SK-N-SH (cell line): ENCODE data around the gene NPM1. TPM values are rescaled to one million over a fixed set of nuclear protein-coding genes. Genes with fewer than 3 reads are reported as not detected.

Experiments used
- CTCF ChIA-PET: fragments of 300-600, 350-600 bp; formaldehyde crosslinking; extraction: SDS; loops from one replicate; lab custom pipeline; 2021; lab: Yijun Ruan, JAX
- POLR2A ChIA-PET: fragments of 350-600 bp; sonication (Branson Sonifier 250); formaldehyde crosslinking; extraction: SDS; loops from one replicate; lab custom pipeline; 2020; ENCODE audit warnings: antibody characterized with exemption, inconsistent platforms; lab: Yijun Ruan, JAX
- DNase-seq: peaks from one replicate; pipeline ENCODE4 v3.0.0; 2012
- H2AFZ ChIP-seq: fragments of 200-600 bp; sonication (generic); 2 replicates; pipeline ENCODE4 v1.8.1; 2016; ENCODE audit warnings: antibody characterized with exemption, mild to moderate bottlenecking, low read depth
- H3F3A ChIP-seq: fragments of 200-600 bp; sonication (generic); replicated peaks from 2 replicates; pipeline ENCODE3; 2016; ENCODE audit warnings: antibody characterized with exemption, mild to moderate bottlenecking; ENCODE audit not compliant: insufficient read depth
- H3K27ac ChIP-seq, 2 experiments: fragments of 200-500 bp in 1 of 2; fragments of 200-600 bp in 1 of 2; sonication (Bioruptor generic) in 1 of 2; sonication (generic), shearing (Covaris generic) in 1 of 2; 2 replicates each; pipeline versions ENCODE4 v1.5.1 to v1.6.1; 2014 to 2016; ENCODE audit warnings: low read depth in 2 of 2, inconsistent platforms in 1 of 2, low read length in 1 of 2, mild to moderate bottlenecking in 1 of 2, mixed read lengths in 1 of 2
- H3K27me3 ChIP-seq: fragments of 200-600 bp; sonication (generic), shearing (Covaris generic); 2 replicates; pipeline ENCODE4 v1.6.1; 2016; ENCODE audit warnings: mixed run types; ENCODE audit not compliant: insufficient read depth
- H3K36me3 ChIP-seq, 2 experiments: fragments of 200-500 bp in 1 of 2; fragments of 200-600 bp in 1 of 2; sonication (Bioruptor generic) in 1 of 2; sonication (generic) in 1 of 2; replicated peaks in 1 of 2; 2 replicates each; pipeline versions ENCODE3 to v1.5.1; 2014 to 2016; ENCODE audit warnings: low read length in 1 of 2, mild to moderate bottlenecking in 1 of 2; ENCODE audit not compliant: insufficient read depth in 2 of 2, control insufficient read depth in 1 of 2
- H3K4me1 ChIP-seq, 2 experiments: fragments of 200-500 bp in 1 of 2; fragments of 200-600 bp in 1 of 2; sonication (Bioruptor generic) in 1 of 2; sonication (generic), shearing (Covaris generic) in 1 of 2; 2 replicates each; pipeline versions ENCODE4 v1.5.1 to v1.6.1; 2014 to 2016; ENCODE audit warnings: low read depth in 1 of 2, low read length in 1 of 2, mixed run types in 1 of 2; ENCODE audit not compliant: insufficient read depth in 2 of 2, control insufficient read depth in 1 of 2
- H3K4me2 ChIP-seq: fragments of 200-600 bp; sonication (generic), shearing (Covaris generic); 2 replicates; pipeline ENCODE4 v1.6.1; 2017; ENCODE audit warnings: mixed run types
- H3K4me3 ChIP-seq, 2 experiments: fragments of 200-500 bp in 1 of 2; fragments of 200-600 bp in 1 of 2; sonication (Bioruptor generic) in 1 of 2; sonication (generic), shearing (Covaris generic) in 1 of 2; 2 replicates each; pipeline versions ENCODE4 v1.5.1 to v1.8.1; 2014 to 2016; ENCODE audit warnings: low read depth in 2 of 2, inconsistent platforms in 1 of 2, low read length in 1 of 2, mild to moderate bottlenecking in 1 of 2, mixed read lengths in 1 of 2, moderate library complexity in 1 of 2
- H3K79me2 ChIP-seq: fragments of 200-600 bp; sonication (generic); 2 replicates; pipeline ENCODE4 v1.8.1; 2017; ENCODE audit warnings: mild to moderate bottlenecking; ENCODE audit not compliant: insufficient read depth
- H3K9ac ChIP-seq: fragments of 200-600 bp; sonication (generic); 2 replicates; pipeline ENCODE4 v1.6.1; 2017; ENCODE audit warnings: mixed run types
- H3K9me2 ChIP-seq: fragments of 200-600 bp; sonication (generic); 2 replicates; pipeline ENCODE4 v1.6.1; 2017; ENCODE audit warnings: mixed run types
- H3K9me3 ChIP-seq: fragments of 200-600 bp; sonication (generic); 2 replicates; pipeline ENCODE4 v1.6.1; 2017; ENCODE audit warnings: mixed run types, mild to moderate bottlenecking, moderate library complexity
- H4K20me1 ChIP-seq: fragments of 200-600 bp; sonication (generic); 2 replicates; pipeline ENCODE4 v1.6.1; 2017; ENCODE audit warnings: mild to moderate bottlenecking, mixed run types; ENCODE audit not compliant: insufficient read depth
- CHD2 ChIP-seq: fragments of 150-350 bp; IDR thresholded peaks from 2 replicates; pipeline ENCODE4 v1.6.1; 2018; ENCODE audit warnings: low read length; ENCODE audit not compliant: partially characterized antibody
- EP300 ChIP-seq, 2 experiments: IDR thresholded peaks; 2 replicates each; pipeline versions ENCODE4 v1.4.0 to v1.6.1; 2012; ENCODE audit warnings: borderline replicate concordance in 1 of 2, low read depth in 1 of 2, low read length in 1 of 2
- FOSL2 ChIP-seq: IDR thresholded peaks from 2 replicates; pipeline ENCODE4 v1.4.0; 2012; ENCODE audit warnings: low read depth, mild to moderate bottlenecking, moderate library complexity, borderline replicate concordance
- IRF3 ChIP-seq: fragments of 150-350 bp; IDR thresholded peaks from 2 replicates; pipeline ENCODE4 v1.6.1; 2016; ENCODE audit warnings: mild to moderate bottlenecking, low read depth, low read length
- MAX ChIP-seq: IDR thresholded peaks from 2 replicates; pipeline ENCODE4 v1.4.0; 2012; ENCODE audit warnings: low read depth
- NFIC ChIP-seq: IDR thresholded peaks from 2 replicates; pipeline ENCODE4 v1.4.0; 2012; ENCODE audit warnings: borderline replicate concordance
- RAD21 ChIP-seq: IDR thresholded peaks from 2 replicates; pipeline ENCODE4 v1.6.1; 2012; ENCODE audit warnings: mild to moderate bottlenecking, low read length
- REST ChIP-seq: IDR thresholded peaks from 2 replicates; pipeline ENCODE4 v1.6.1; 2012; ENCODE audit warnings: mild to moderate bottlenecking, low read depth, low read length, moderate library complexity
- RXRA ChIP-seq: IDR thresholded peaks from 2 replicates; pipeline ENCODE4 v1.4.0; 2012; ENCODE audit warnings: low read depth, mild to moderate bottlenecking, borderline replicate concordance
- USF2 ChIP-seq: fragments of 150-350 bp; IDR thresholded peaks from 2 replicates; pipeline ENCODE4 v1.6.1; 2017; ENCODE audit warnings: antibody characterized with exemption, low read length, low read depth, borderline replicate concordance
- WGBS: methylation state at CpG from one replicate; pipeline ENCODE4 v1.1.6; 2017; ENCODE audit warnings: low lambda C conversion rate; 5-methylcytosine and 5-hydroxymethylcytosine counted together
- polyA plus RNA-seq, 3 experiments: library from polyadenylated mRNA; depleted of rRNA; stranded (reverse); fragments of >200 nt; gene quantifications; 2 replicates each; pipeline ENCODE4 v1.2.3, GENCODE V29; 2012

NPM1 gene
- polyA plus RNA-seq, 1 of the 3 experiments (the other 2 are of a cell fraction): 4,764 TPM

GRCh38 chr5:171434874-171435273, 47.2 kb downstream of the NPM1 start:
- H3K4me3 ChIP-seq: no peak overlapping the region
- H3K4me2 ChIP-seq: no peak overlapping the region
- peaks cover 0 to 13% of the 10 kb centered on the region in 2 experiments; a peak in 1 of 4 replicates for H3K4me1 ChIP-seq
- ChIA-PET CTCF (interaction anchor here (1.2 kb wide), 1 partner anchor 14 kb away, joined by 3 read pairs; no protein-coding TSS in a partner anchor), POLR2A (no interaction called here)
- no peak overlapping the region for H2AFZ ChIP-seq
- DNase-seq: no peak
- H3K9me3 ChIP-seq: no peaks in the 10 kb centered on the region
- H4K20me1 ChIP-seq: no peaks in the 10 kb centered on the region
- no peak overlapping the region for H3K9ac ChIP-seq
- WGBS: 84% methylated on average over 4 of the region's 4 CpGs
- no peak overlapping the region for H3K27ac ChIP-seq
- TF ChIP-seq NFIC: no peak
- TF ChIP-seq CHD2: no peak
- TF ChIP-seq EP300 (IDR thresholded peaks at IDR 0.05; ENCODE audit: borderline replicate concordance in 1 of 2, low read depth in 1 of 2, low read length in 1 of 2): no peak
- TF ChIP-seq REST: no peak
- no peak for TF ChIP-seq RXRA
- no peak for TF ChIP-seq MAX
- TF ChIP-seq IRF3: no peak
- TF ChIP-seq FOSL2: no peak
- TF ChIP-seq USF2: no peak
- no peak for TF ChIP-seq RAD21
- TF ChIP-seq, all 33 proteins: peak for 0
- Histone ChIP-seq H3K9me2 (no peaks in the 10 kb centered on the region), H3K36me3 (no peaks in the 10 kb centered on the region), H3F3A (no peaks in the 10 kb centered on the region), H3K79me2 (no peaks in the 10 kb centered on the region), H3K27me3 (no peaks in the 10 kb centered on the region)

- H3K4me2 ChIP-seq: no peak overlapping the region
- DNase-seq: no peak
- H3K27ac ChIP-seq: no peak overlapping the region
- no peaks in the 10 kb centered on the region for H3F3A ChIP-seq
- H2AFZ ChIP-seq: no peak overlapping the region
- WGBS: 95% methylated on average over 18 of the region's 20 CpGs
- H3K9ac ChIP-seq: no peak overlapping the region
- no peaks in the 10 kb centered on the region for H3K9me2 ChIP-seq
- H3K4me3 ChIP-seq: no peak overlapping the region
- no peaks in the 10 kb centered on the region for H3K36me3 ChIP-seq
- H3K9me3 ChIP-seq: no peaks in the 10 kb centered on the region
- no peaks in the 10 kb centered on the region for H3K27me3 ChIP-seq
- H4K20me1 ChIP-seq: no peaks in the 10 kb centered on the region
- no peak for TF ChIP-seq RXRA
- ChIA-PET POLR2A (no interaction called here), CTCF (interaction anchor here (1.1 to 3.0 kb wide), 2 partner anchors 9 to 17 kb away, joined by 4 to 19 read pairs; partner anchors contain the start of gene FGF18)
- H3K79me2 ChIP-seq: no peaks in the 10 kb centered on the region
- peaks cover 0 to 13% of the 10 kb centered on the region in 2 experiments; a peak in 1 of 4 replicates for H3K4me1 ChIP-seq
Observed at GRCh38 chr5:171435908-171436307, 48.3 kb downstream of the NPM1 start.
